NCI-H748 (cell line): ENCODE results near the gene KANK4.

Experiments
- DNase-seq: peaks from one replicate; lab custom pipeline; 2025; ENCODE audit not compliant: unreplicated experiment; lab: John Stamatoyannopoulos, UW

The KANK4 gene

DNA sequence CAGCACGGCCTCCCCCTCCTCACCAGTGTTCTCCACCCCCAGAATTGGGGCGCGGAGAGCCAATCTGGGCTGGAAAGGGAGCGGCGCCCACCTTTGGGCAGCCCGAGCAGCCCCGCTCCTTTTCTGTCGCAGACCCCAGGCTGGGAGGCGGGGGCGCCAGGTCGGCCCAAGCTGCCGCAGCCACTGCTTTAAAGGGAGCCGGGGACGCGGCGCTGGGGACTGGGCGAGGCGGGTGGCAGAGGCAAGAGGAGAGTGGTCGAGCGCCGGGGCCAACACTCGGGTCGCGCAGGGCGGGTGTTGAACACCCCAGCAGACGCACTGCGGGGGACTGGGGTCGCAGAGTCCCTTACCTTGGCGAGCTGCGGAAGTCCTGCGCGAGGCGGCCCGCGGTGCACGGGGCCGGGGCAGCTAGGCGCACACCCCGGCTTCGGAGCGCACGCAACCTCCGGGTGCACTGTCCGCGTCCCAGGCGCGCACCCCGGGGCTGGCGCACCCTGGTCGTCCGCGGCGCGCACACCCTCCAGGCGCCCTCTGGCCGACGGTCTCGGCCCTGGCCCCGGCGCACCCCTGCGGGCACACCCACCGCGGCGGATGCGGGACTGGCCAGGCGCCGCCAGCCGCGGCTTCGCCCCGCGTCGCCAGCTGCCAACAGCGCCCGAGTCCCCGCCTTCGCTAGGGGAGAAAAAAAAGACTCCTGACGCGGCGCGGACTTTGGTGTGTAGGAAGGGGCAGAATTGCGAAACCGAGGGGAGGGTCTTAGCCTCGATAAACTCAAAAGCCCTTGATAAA is at the start of gene KANK4:
TSS of gene KANK4 (minus strand) at position 679 of the 789 bp plus-strand sequence. CDS start 37,870 bp downstream, outside the sequence.
- DNase-seq = peak; percentile 54

GRCh38 chr1:62368989-62369388 is 49.8 kb upstream of the KANK4 start:
- no peak for DNase-seq

GRCh38 chr1:62367005-62367557 is 47.8 kb upstream of the KANK4 start:
- no peak for DNase-seq

DNA sequence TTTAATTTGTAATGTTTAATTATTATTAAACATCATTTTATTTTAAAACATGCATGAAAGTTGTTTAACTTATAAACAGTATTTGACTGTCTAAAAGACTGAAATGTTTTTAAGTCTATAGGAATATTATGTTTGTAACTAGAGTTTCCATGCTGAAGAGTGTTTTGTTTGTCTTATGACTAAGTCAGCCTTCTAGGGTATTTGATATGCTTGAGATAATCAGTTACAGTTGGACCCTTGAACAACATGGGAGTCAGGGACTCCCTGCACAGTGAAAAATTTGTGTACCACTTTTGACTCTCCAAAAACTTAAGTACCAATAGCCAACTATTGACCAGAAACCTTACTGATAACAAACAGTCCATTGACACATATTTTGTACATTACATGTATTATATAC is 45.5 kb upstream of the KANK4 start:
- DNase-seq = no peak

GRCh38 chr1:62362926-62363325 is 43.7 kb upstream of the KANK4 start:
- DNase-seq = no peak

DNA sequence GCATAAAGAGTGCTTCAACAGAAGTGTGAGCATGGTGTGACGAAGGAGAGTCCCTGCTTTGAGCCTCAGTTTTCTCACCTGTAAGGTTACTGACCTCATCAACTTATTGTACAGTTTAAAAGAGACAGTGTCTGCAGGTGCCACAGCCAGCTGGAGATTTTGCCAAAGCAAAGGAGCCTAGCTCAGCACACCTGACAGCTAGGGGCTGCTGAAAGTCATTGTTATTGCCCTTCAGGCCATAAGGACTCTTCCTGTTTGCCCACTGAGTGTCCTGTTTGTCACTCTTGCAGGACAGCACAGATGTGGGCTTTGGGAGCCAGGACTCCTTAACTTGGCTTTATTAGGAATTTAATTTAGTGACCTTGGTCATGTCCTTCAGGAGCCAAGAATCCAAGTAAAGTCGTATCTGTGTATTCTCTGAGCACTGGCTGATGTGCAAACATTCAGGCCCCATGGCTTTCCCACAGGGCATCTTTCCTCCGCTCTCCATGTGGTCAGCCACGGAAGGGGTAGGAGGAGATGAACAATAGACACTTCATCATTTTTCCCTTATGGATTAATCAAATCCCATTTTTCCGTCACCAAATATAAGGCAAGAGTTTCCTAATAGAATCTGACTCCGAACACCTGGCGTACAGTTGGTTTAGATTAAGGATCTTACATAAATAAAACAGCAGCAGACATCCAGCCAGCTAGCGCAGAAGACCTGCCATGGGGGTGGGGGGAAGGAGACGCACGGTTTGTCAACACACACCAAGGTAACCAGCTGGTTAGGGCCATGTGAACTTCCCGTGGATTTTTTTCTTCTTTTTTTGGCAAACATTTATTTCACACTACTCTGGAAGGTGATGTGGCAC is 43.1 kb upstream of the KANK4 start:
- peak; percentile 39 for DNase-seq

DNA sequence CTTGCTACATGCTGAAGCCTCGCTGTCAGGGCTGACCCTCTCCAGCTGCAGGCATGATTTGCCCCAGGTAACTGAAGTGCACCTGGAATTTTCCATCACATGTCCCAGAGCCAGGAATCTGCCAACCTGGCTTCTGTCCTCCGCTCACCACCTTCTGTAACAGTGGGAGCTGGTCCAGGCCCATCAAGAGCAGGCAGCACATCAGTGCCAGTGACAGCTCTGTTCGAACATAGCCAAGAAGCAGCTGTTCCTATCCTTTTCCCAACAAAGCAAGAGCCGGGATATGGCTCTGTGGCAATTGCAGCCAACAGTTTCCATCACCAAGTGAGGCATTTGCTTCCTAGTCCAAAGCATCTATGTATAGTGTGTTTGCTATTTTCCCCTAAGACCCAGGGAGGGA is 42.2 kb upstream of the KANK4 start:
- DNase-seq = no peak

DNA sequence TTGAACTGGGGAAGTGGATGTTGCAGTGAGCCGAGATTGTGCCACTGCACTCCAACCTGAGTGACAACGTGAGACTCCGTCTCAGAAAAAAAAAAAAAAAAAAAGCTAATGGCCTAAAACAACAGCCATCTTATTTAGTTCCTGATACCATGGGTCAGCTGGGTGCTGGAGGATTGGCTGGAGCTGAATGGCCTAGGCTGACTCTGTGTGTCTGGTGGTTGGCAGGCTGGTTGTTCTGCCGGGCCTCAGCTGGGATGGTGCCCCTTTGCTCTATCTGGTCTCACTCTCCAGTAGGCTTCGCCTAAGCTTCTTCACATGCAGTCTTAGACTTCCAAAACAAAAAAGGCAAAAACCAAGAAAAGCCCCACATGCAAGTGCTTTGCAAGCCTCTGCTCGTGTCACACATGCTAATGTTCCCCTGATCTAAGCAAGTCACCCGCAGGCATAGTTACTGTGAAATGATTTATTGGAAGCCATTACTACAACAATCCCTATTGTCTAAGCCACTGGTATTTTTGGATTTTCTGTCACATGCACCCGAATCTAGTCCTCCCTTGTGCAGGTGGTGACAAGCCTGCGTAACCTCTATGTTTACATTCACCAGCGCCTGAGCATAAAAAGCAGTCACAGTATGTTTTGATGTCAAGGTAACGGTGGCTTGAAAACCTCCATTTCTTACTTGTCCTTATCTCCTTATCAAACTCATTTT is 39.6 kb upstream of the KANK4 start:
- DNase-seq = peak; percentile 84

- DNase-seq = no peak
Measured at GRCh38 chr1:62357916-62358315, 38.7 kb upstream of the KANK4 start.

DNA sequence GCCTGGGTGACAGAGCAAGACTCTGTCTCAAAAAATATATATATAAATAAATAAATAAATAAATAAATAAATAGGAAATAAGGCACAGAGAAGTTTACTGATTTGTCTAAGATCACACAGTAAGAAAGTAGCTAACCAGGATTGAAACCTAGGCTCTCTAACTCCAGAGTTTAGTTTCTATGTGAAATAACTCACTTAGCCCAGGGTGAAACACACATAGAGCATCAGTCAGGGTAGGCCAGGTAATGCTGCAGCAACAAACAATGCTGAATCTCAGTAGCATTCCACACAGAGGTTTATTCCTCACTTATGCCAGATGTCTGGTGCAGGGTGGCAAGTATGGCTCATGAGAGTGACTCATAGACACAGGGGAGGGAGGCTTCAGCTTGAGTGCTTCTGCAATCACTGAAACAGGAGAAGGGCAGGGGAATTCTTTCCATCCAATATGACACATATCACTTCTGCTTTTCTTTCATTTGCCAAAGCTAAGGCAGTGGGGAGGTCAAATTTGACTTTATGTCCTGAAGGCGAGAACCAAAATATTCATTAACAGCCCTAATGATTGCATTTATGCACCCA is 37.1 kb upstream of the KANK4 start:
- DNase-seq = no peak

DNA sequence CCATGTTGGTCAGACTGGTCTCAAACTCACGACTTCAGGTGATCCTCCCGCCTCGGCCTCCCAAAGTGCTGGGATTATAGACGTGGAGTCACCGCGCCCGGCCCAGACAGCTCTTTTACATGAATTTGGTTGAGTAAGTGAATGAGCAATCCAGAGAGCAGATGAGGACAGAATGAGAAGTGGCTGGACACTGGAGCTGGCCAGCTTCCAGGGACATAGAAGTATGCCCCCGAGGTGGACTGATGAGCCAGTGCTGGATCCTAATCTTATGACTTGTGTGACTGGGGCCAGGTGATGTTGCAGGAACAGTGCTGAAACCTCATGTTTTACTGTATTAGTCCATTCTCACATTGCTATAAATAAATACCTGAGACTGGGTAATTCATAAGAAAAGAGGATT is 35.9 kb upstream of the KANK4 start:
- DNase-seq = no peak

DNA sequence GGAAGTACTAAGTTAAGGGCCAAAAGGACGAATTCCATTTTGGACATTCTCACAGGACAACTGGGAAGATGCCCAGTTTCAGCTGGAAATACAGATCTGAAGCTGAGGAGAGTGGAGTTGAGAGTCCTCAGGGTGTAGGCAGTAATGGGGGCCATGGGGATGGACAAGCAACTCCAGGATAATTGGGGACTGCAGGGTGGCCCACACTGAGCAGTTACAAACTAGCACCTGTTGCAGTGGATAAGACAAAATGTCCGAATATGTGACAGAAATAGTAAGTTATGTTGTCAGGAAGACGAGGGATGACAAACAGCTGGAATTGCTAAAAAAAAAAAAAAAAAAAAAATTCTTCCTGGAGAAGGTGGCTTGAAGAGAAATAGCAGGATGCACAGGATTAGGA is 34.6 kb upstream of the KANK4 start:
- no peak for DNase-seq

DNA sequence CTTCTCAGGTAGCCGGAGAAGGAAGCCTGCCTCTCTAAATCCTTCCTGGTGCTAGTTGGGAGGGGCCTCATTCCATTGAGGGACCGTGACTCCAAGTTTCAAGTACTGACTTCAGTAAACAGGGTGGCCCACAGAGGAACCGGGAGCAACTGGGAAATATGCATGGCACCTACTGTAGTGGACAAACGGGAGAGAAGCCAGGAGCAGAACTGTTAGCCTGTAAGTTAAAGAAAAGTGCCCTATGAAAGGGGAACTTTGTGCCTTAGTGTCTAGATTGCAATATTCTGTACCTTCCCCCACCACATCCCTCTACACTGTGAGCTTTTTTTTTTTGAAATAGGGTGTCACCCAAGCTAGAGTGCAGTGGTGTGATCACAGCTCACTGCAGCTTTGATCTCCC is 33.2 kb upstream of the KANK4 start:
- no peak for DNase-seq

- DNase-seq = no peak
Measured at GRCh38 chr1:62349470-62350233, 30.4 kb upstream of the KANK4 start.

DNA sequence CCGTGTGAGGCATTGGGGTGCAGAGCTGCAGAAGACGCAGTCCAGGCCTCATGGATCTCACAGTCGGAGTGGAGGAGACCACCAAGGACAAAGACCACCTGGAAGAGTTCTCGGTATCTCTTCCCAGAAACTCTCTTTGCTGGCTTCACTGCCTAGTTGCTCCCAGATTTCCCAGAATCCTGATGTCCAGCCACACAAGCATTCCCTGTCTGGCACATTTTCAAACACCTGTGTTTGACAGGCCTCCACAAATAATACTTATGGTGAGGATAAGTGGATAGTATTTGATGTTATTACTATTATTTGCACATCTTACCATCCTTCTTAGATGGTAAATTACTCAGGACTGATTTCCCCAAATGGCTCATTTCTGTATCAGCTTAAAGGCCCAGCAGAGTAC is 27.7 kb upstream of the KANK4 start:
- DNase-seq = no peak

DNA sequence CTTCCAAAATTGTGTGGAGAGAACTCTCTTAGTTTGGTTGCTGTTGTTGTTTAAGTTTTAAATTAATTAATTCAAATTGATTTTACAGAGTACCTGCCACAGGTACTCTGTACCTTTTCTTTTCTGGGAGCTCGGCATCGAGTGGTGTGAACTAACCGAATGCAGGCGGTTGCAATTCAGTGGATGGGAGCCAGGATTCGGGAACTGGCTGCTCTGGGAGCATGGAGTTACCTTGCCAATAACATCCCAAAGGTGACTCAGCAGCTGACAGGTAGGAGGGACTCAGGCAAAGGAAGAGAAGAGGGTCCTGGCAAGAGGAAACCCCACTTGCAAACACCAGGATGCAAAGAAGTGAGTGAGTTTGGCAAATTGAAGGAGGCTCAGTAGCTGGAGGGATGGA is 24.7 kb upstream of the KANK4 start:
- no peak for DNase-seq

- no peak for DNase-seq
Measured at GRCh38 chr1:62342270-62342669, 23.0 kb upstream of the KANK4 start.

DNA sequence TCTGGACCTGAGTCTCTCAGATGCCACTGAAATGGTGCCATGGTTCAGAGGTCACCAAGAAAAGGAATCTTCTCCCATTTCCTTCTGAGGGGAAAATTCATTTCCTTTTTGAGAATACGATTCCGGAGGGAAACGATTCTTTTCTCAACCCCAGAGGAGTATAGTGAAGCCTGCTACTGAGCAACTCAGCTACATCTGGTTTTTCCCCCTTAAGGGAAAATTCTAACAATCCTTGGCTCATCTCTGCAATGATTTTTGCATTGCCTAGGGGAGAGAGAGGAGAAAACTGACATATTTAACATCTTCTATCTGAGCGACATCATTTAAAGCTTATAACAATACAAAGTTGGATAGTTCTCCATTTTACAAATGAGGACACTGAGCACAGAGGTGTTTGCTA is 22.4 kb upstream of the KANK4 start:
- no peak for DNase-seq

- no peak for DNase-seq
Measured at GRCh38 chr1:62341089-62341488, 21.9 kb upstream of the KANK4 start.
